ENCODE data around the gene PDE8B. TPM values are rescaled to one million over a fixed set of nuclear protein-coding genes. Genes with fewer than 3 reads are reported as not detected.

Gene PDE8B
- polyA plus RNA-seq, 5 donors, result 4.6 to 8.5 (median 6.8) TPM

DNA sequence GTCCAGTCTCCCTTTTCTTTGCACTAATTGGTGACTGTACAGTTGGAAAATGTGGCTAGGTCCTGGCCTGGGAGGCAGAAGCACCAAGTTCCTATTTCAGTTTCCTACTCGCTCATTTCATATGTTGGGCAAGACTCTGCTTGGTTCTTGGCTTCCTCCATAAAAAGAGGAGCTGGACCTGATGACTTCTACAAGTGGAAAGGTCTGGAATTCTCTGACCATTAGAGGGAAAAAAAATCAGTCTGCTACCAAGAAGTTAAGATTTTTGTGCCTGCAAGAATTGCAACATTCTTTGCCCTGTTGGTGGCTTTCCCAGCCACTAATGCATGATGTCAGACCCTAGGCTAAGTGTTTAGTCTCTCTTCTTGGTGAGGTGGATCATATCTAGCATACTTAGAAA, 190.2 kb downstream of the PDE8B start:
- no peak for DNase-seq

DNA sequence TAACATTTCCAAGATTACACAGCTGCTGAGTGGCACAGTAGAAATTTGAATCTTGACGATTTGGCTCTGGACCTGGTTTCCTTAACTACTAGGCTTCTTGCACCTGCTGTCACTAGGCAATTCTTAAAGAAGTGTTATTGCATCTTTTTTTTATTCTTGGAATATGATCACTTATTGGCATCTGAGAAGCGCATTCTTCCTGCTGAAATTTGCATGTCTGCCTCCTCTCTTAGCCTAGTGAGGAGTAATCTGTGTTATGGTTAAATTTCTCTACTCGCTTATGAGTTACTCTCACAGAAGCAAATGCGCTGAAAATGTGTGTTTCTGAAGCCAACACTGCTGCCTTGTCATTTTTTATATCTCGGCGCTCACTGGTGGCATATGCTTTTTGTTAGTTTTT, 192.3 kb downstream of the PDE8B start:
- DNase-seq, result no peak

- no peak for DNase-seq
Measured at GRCh38 chr5:77407152-77407551, 196.7 kb downstream of the PDE8B start.

DNA sequence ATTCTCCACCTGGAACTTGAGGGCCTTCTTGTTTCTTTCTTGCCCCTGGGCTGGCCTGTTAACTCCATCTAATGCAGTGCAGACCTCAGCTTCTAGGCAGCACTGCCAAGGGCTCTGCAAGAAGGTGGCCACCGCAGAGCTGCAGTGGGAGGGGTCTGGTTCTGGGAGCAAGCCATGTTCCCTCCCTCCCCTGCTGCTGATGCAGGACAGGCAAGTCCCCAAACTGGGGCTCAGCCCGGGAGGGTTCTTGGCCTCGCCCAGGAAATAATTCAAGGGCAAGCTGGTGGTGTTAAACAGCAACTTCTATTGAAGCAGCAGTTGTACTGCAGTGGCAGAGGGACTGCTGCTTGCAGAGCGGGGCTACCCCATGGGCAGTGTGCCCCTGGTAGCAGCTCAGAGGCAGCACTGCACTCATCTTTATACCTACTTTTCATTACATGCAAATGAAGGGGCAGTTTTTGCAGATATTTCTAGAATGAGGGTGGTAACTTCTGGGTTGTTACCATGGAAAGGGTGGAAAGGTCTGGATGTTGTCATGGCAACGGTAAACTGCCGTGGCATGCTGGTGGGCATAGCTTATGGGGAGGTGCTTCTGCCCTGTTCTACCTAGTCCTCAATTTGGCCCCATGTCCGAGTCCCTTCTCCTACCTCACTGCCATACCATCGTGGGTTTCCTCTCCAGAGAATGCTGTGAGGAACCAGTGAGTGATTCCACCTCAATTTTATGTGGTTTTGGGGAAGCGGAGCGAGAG, 199.6 kb downstream of the PDE8B start:
- no peak for DNase-seq

GRCh38 chr5:77413049-77413448, 202.6 kb downstream of the PDE8B start:
- DNase-seq, result no peak

DNA sequence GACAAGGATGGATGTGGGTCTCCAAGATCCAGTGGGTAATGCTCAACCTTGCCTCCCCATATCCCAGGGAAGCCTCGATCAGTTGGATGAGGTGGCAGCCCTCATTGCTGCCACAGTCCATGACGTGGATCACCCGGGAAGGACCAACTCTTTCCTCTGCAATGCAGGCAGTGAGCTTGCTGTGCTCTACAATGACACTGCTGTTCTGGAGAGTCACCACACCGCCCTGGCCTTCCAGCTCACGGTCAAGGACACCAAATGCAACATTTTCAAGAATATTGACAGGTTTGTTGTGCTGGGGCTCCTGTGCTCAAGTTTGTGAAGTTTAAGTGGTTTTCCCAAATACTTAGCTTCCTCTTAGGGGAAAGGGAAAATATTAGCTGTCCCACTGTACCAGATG, 207.7 kb downstream of the PDE8B start:
- DNase-seq, result no peak

DNA sequence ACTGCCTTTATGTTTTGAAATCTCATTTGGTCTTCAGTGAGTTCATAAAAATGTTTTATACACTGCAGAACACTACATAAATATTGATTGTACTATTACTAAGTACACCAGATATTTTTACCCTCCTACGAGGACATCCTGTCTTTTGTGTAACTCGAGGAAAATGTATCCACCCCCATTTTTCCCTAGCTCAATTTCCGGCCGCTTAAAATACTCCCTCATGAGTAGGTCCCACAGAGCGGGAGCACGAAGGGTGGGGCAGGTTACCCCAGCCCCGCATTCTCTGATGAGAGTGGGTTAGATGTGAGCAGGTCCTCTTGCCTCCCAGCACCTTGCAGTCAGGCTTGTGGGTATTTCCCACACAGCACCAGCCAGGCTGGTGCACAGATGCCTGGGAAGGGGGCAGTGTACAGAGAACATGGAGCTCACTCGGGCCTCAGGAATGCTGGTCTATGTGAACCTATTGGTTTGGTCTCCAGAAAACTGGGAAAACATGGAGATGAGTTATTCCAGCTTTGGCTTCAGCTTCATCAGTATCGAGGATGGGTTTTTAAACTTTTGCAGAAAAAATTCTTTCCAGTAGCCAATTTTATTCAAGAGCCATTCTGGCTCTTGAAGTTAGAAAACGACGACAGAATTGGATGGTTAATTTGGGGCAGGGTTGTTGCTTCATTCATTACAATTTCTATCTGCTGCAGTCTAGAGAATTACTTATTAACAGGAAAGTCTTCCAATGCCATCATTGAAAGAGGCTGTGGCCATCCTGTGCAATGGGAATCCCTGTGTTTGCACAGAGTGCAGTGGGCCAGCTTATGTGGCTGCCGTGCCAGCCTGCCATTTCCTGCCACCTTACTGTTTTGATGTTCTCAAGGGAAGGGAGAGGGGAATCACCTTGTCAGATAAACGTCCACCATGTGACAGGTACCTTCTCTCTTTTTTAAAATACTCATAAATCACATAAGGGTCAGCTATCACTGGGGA, 208.4 kb downstream of the PDE8B start:
- DNase-seq, result no peak

DNA sequence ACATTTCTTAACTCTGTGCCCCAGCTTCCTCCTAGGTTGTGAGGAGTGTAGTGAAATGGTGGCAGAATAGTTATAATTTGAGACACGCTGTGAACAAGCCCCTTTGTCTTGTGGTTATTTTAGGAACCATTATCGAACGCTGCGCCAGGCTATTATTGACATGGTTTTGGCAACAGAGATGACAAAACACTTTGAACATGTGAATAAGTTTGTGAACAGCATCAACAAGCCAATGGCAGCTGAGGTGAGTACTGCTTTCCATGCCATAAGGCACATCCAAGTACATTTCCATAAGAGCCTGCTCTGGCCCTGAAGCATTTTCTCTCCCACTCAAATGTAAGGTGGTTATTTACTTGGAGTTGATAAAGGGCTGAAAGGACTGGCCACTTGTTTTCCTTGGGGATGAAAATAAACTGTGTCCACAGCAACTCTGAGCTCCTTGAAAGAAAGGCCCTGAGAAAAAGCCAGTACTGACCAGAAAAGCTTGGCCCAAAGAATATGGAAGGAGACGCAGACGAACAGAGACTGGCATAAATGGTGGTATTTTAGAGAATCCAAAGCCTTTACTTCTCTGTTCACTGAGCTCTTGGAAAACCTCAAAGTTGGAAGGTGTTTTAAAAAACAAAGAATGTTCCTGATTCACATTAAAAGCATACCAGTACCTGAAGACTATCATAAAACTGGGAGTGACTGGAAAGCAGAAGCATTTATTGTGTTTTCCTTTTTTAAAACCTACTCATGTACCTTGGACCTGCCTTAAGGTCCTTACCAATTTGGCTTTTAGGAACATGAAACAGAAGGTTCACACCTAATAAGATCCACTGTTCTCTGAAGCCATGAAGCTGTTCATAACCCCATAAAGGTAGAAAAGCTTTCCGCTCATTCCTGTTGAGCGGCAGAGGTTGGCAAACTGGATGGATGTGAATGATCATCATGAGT, 209.4 kb downstream of the PDE8B start:
- DNase-seq, result no peak

DNA sequence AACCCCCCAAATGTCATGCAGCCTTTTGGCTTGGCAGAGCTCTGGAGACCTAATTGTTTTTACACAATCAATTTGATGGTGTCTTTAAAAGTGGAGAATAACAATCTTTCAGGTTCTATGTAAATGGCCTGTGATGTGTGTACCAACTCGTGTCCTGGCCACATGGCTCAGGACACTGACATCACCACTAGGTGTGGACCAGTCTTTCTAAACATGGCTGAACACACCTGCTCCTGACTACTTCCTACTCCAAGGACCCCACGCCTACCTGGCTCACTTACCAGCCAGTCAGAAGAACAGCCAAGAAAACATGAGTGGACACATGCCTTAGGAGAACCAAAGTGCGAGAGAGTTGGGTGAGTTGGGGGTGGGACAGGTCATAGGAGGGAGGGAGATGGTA, 210.5 kb downstream of the PDE8B start:
- DNase-seq, result no peak

DNA sequence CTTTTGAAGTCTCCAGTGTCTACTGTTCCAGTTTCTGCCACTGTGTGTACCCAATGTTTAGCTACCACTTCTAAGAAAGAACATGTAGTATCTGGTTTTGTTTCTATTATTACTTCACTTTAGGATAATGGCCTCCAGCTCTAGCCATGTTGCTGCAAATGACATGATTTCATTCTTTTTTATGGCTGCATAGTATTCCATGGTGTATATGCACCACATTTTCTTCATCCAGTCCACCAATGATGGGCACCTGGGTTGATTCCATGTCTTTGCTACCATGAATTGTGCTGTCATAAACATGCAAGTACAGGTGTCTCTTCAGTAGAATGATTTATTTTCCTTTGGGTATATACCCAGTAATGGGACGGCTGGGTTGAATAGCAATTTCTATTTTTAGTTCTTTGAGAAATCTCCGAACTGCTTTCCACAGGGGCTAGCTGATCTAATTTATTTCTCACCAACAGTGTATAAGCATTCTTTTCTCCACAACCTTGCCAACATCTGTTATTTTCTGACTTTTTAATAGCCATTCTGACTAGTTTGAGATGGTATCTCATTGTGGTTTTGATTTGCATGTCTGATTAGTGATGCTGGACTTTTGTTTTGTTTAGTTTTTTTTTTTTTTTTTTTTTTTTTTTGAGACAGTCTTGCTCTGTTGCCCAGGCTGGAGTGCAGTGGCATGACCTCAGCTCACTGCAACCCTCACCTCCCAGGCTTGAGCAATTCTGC, 212.7 kb downstream of the PDE8B start:
- no peak for DNase-seq

GRCh38 chr5:77424921-77425320, 214.4 kb downstream of the PDE8B start:
- DNase-seq, result no peak

DNA sequence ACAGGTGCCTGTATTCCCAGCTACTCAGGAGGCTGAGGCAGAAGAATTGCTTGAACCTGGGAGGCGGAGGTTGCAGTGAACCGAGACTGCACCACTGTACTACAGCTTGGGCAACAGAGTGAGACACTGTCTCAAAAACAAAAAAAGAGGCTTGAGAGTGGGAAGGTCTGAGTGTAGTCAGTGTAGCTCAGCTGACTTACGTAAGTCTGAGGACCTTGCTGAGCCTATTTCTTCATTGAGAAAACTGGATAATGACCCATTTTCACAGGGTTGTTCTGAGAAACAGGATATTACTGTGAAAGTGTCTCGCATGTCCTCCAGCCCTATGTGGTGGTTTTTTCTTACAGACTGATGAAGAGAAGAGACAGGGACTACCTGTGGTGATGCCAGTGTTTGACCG, 214.9 kb downstream of the PDE8B start:
- DNase-seq, result no peak

- DNase-seq, result no peak
Measured at GRCh38 chr5:77425998-77426659, 215.6 kb downstream of the PDE8B start.

DNA sequence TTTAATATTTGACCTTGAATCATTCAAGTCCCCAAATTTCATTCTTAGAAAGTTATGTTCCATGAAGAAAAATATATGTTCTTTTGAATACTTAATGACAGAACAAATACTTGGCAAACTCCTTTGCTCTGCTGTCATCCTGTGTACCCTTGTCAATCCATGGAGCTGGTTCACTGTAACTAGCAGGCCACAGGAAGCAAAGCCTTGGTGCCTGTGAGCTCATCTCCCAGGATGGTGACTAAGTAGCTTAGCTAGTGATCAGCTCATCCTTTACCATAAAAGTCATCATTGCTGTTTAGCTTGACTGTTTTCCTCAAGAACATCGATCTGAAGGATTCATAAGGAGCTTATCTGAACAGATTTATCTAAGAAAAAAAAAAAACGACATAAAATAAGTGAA, 216.2 kb downstream of the PDE8B start:
- no peak for DNase-seq

DNA sequence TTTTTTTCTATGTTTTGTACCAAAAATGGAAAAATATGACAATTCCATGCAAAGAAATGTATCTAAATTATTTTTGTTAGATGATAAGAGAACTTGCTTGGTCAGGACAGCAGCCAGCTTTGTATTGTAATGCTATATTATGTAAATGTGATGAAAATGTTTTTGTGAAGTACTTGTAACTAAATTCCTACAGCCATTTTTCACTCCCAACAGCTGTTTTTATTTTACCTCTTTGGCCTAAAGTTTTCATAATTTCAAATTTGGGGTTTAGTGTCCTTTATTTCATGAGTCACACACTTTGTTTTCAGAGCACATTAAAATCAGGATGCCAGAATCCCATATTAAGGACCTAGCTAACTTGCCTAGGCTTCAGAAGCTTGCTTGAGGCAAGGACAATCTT, 217.5 kb downstream of the PDE8B start:
- no peak for DNase-seq

DNA sequence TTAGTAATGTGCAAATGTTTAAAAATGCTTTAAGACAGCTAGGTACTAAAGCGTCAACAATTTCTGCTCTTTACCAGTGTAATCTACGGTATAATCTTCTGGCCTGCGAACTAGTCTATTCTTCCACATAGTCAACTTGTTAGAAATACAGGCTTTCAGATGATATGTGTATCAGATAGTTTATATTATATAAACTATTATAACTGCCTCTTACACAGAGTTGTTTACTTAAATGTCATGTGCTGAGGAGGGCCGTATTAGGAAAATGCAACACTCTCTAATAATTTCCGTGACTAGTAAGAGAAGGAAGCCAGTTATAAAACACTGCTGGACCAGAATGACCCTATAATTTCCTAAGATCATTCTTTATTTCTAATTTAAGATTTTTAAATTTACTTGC, 218.0 kb downstream of the PDE8B start:
- DNase-seq, result no peak

- no peak for DNase-seq
Measured at GRCh38 chr5:77430726-77431125, 220.2 kb downstream of the PDE8B start.

GRCh38 chr5:77431286-77431685, 220.8 kb downstream of the PDE8B start:
- no peak for DNase-seq

DNA sequence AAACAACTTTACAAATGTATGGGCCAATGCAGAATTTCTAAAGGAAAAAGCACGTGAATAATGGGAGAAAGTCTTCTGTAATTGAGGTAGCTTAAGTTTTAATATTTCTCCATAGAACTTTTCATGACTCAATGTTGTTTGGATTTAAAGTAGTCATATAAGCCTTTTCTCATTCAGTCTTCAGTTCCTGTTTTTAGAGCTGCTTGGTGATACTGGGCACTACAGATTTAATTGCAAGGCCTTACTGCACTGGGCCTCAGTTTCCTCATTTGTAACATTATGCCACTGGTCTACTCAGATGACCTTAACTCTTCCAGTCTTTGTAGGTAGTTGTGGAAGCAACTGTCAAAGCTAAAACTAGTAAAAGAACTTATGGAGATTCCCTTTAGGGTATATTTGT, 221.2 kb downstream of the PDE8B start:
- DNase-seq, result no peak

GRCh38 chr5:77437194-77437593, 226.7 kb downstream of the PDE8B start:
- DNase-seq, result no peak

DNA sequence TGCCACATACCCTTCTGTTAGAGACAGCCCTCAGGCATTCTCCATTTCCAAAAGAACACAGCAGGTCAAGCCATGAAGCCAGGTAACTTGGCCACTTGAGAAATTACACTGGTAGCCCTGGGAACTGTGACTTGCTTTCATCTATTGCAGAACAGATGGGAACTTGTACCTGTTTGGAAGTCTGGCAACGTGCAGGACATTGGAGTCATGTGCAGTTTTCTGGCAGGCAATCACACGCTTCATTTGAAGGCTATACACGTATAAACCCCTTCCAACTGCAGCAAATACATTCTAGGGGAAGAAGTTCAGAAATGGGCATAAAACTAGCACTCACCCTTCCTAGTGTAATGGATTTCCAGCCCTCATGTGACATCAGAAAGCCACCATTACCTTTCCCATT, 227.6 kb downstream of the PDE8B start:
- DNase-seq, result no peak

Measured in right lung (tissue), 5 donors.